HepG2 (cell line): Measurements from ENCODE around the gene PLLP. TPM values are rescaled to one million over a fixed set of nuclear protein-coding genes. Genes with fewer than 3 reads are reported as not detected.

Experiments used
- ATF3 ChIP-seq: sonication (generic); formaldehyde crosslinking; IDR thresholded peaks from 2 replicates; pipeline ENCODE4 v1.4.0; 2020; ENCODE audit warnings: missing genetic modification reagents
- ATF4 ChIP-seq, 2 experiments: fragments of 450-650 bp in 1 of 2; sonication (generic) in 1 of 2; formaldehyde crosslinking; IDR thresholded peaks; 2 replicates each; pipeline versions ENCODE4 v1.5.0 to v1.8.0; 2020 to 2022; ENCODE audit warnings: mild to moderate bottlenecking in 1 of 2, missing genetic modification reagents in 1 of 2
- CERS6 ChIP-seq: sonication (generic); formaldehyde crosslinking; IDR thresholded peaks from 2 replicates; pipeline ENCODE4 v1.5.0; 2020; ENCODE audit warnings: missing genetic modification reagents
- ELF4 ChIP-seq: sonication (generic); formaldehyde crosslinking; IDR thresholded peaks from 2 replicates; pipeline ENCODE4 v1.5.0; 2020; ENCODE audit warnings: missing genetic modification reagents, mild to moderate bottlenecking, moderate library complexity, borderline replicate concordance
- EP300 ChIP-seq, 3 experiments: sonication (generic) in 1 of 3; formaldehyde crosslinking in 1 of 3; IDR thresholded peaks; 2 replicates each; pipeline versions ENCODE4 v1.5.1 to v1.6.1; 2011 to 2020; ENCODE audit warnings: low read depth in 2 of 3, low read length in 2 of 3, borderline replicate concordance in 1 of 3, improper control_type of control experiment in 1 of 3, mild to moderate bottlenecking in 1 of 3, missing genetic modification reagents in 1 of 3, moderate library complexity in 1 of 3
- ISX ChIP-seq: sonication (generic); formaldehyde crosslinking; conservative IDR thresholded peaks from 2 replicates; pipeline ENCODE4 v1.5.0; 2020; ENCODE audit warnings: missing genetic modification reagents
- MEF2D ChIP-seq: sonication (generic); formaldehyde crosslinking; IDR thresholded peaks from 2 replicates; pipeline ENCODE4 v1.5.1; 2020; ENCODE audit warnings: mild to moderate bottlenecking, missing genetic modification reagents
- NFE2L1 ChIP-seq: sonication (generic); formaldehyde crosslinking; IDR thresholded peaks from 2 replicates; pipeline ENCODE4 v1.4.0; 2020; ENCODE audit warnings: missing genetic modification reagents, mild to moderate bottlenecking, borderline replicate concordance
- POGZ ChIP-seq: sonication (generic); formaldehyde crosslinking; IDR thresholded peaks from 2 replicates; pipeline ENCODE4 v1.4.0; 2020; ENCODE audit warnings: mild to moderate bottlenecking, missing genetic modification reagents
- SRY ChIP-seq: sonication (generic); formaldehyde crosslinking; IDR thresholded peaks from 2 replicates; pipeline ENCODE4 v1.8.0; 2022; ENCODE audit warnings: mild to moderate bottlenecking, missing genetic modification reagents
- THYN1 ChIP-seq: sonication (generic); formaldehyde crosslinking; IDR thresholded peaks from 2 replicates; pipeline ENCODE4 v1.8.1; 2023; ENCODE audit warnings: low read depth, mild to moderate bottlenecking, moderate library complexity, missing genetic modification reagents, borderline replicate concordance
- ZFYVE20 ChIP-seq: sonication (generic); formaldehyde crosslinking; IDR thresholded peaks from 2 replicates; pipeline ENCODE4 v1.8.0; 2023; ENCODE audit warnings: low read depth, mild to moderate bottlenecking, moderate library complexity, missing genetic modification reagents, borderline replicate concordance
- ZNF101 ChIP-seq: sonication (generic); formaldehyde crosslinking; IDR thresholded peaks from 2 replicates; pipeline ENCODE4 v1.4.0; 2020; ENCODE audit warnings: mild to moderate bottlenecking, low read depth, missing genetic modification reagents, borderline replicate concordance
- ZNF362 ChIP-seq: sonication (generic); formaldehyde crosslinking; IDR thresholded peaks from 2 replicates; pipeline ENCODE4 v1.4.0; 2020; ENCODE audit warnings: missing genetic modification reagents, mild to moderate bottlenecking, borderline replicate concordance
- ZNF451 ChIP-seq: sonication (generic); formaldehyde crosslinking; IDR thresholded peaks from 2 replicates; pipeline ENCODE4 v1.5.0; 2020; ENCODE audit warnings: mild to moderate bottlenecking, missing genetic modification reagents
- ZNF460 ChIP-seq: sonication (generic); formaldehyde crosslinking; IDR thresholded peaks from 2 replicates; pipeline ENCODE4 v1.5.1; 2020; ENCODE audit warnings: missing genetic modification reagents, mild to moderate bottlenecking, borderline replicate concordance
- ZNF468 ChIP-seq: sonication (generic); formaldehyde crosslinking; IDR thresholded peaks from 2 replicates; pipeline ENCODE4 v1.8.0; 2022; ENCODE audit warnings: mild to moderate bottlenecking, moderate library complexity, missing genetic modification reagents
- ZNF512 ChIP-seq: sonication (generic); formaldehyde crosslinking; IDR thresholded peaks from 2 replicates; pipeline ENCODE4 v1.4.0; 2020; ENCODE audit warnings: mild to moderate bottlenecking, missing genetic modification reagents
- ZNF749 ChIP-seq: sonication (generic); formaldehyde crosslinking; IDR thresholded peaks from 2 replicates; pipeline ENCODE4 v1.8.0; 2022; ENCODE audit warnings: mild to moderate bottlenecking, missing genetic modification reagents, moderate library complexity, borderline replicate concordance
- ZNF883 ChIP-seq: sonication (generic); formaldehyde crosslinking; IDR thresholded peaks from 2 replicates; pipeline ENCODE4 v1.5.1; 2020; ENCODE audit warnings: mild to moderate bottlenecking, missing genetic modification reagents; ENCODE audit errors: not compliant biosample characterization
- ZNF891 ChIP-seq: sonication (generic); formaldehyde crosslinking; IDR thresholded peaks from 2 replicates; pipeline ENCODE4 v1.5.0; 2020; ENCODE audit warnings: mild to moderate bottlenecking, missing genetic modification reagents
- ZSCAN12 ChIP-seq: sonication (generic); formaldehyde crosslinking; IDR thresholded peaks from 2 replicates; pipeline ENCODE4 v1.9.0; 2021; ENCODE audit warnings: mild to moderate bottlenecking, missing genetic modification reagents
- polyA plus RNA-seq, 8 experiments: library from polyadenylated mRNA; depleted of rRNA in 3 of 8; stranded (reverse) in 7 of 8; unstranded in 1 of 8; fragments of >200 nt; fragmentation: Illumina TruSeq in 4 of 8; extraction: Trizol in 4 of 8; gene quantifications; 2 replicates each; pipeline versions ENCODE4 v1.2.1 to v1.2.3, GENCODE V29; 2011 to 2016; ENCODE audit warnings: low read depth in 4 of 8, missing spikeins in 1 of 8, mixed read lengths in 1 of 8; ENCODE audit not compliant: insufficient read depth in 1 of 8
- total RNA-seq, 5 experiments: library from RNA; depleted of rRNA; stranded (reverse); fragments of >200 nt; fragmentation: Illumina TruSeq; extraction: Trizol; gene quantifications; 2 replicates each; pipeline ENCODE4 v1.2.3, GENCODE V29; 2016; ENCODE audit warnings: low read depth in 1 of 5

The PLLP gene
- total and polyA plus RNA-seq, 2 of the 13 experiments (the other 11 are each of a cell fraction or from before 2014, with no cell fraction given), result 60.6 to 127 TPM

- TF ChIP-seq ATF4 (CRISPR knock-in tag; IDR thresholded peaks at IDR 0.05) (peak in 1 of 2 experiments; percentile 39; a peak in 1 of 4 replicates), ZSCAN12 (no peak), ELF4 (peak; percentile 69; the same call in 1 of the 2 replicates), THYN1 (CRISPR knock-in tag) (no peak), ZNF362 (CRISPR knock-in tag) (peak; percentile 97), ZNF749 (CRISPR knock-in tag) (no peak), ATF3 (CRISPR knock-in tag) (peak; percentile 81), EP300 (IDR thresholded peaks at IDR 0.05; ENCODE audit: low read depth in 2 of 2, low read length in 2 of 2) (peak; percentile 83 to 86), EP300 (CRISPR knock-in tag; IDR thresholded peaks at IDR 0.05; ENCODE audit: borderline replicate concordance) (peak; percentile 68; the same call in 1 of the 2 replicates), ZNF460 (CRISPR knock-in tag) (peak; percentile 73), POGZ (no peak; the same call in 1 of the 2 replicates), ZNF512 (CRISPR knock-in tag) (no peak), ZNF468 (CRISPR knock-in tag) (0 out of 2 replicates have a peak, but pooled peaks have one; percentile 73), ISX (CRISPR knock-in tag) (no peak), SRY (0 out of 2 replicates have a peak, but pooled peaks have one; percentile 14), MEF2D (CRISPR knock-in tag) (peak; percentile 48; the same call in 1 of the 2 replicates), ZNF101 (CRISPR knock-in tag) (no peak), ZNF451 (no peak), ZNF891 (CRISPR knock-in tag) (no peak; the same call in 1 of the 2 replicates), ZFYVE20 (CRISPR knock-in tag) (no peak), NFE2L1 (CRISPR knock-in tag) (no peak), CERS6 (CRISPR knock-in tag) (no peak), ZNF883 (CRISPR knock-in tag) (no peak)
Observed at GRCh38 chr16:57304169-57305061, 19.9 kb upstream of the PLLP start (continued).
